Thoracic aorta (tissue), 2 donors: ENCODE measurements around the gene CRACDL. TPM values are rescaled to one million over a fixed set of nuclear protein-coding genes. Genes with fewer than 3 reads are reported as not detected.
A peak's percentile ranks its signal among the peaks of the same experiment; 100 is the strongest.

Experiments
- ATAC-seq: fragments of 150-250 bp; one replicate; pipeline ENCODE4 v1.8.0; 2017; ENCODE audit warnings: low read depth; ENCODE audit not compliant: insufficient number of reproducible peaks, low FRiP score
- DNase-seq: peaks from one replicate; pipeline ENCODE4 v3.0.0-alpha.2; 2020; ENCODE audit warnings: low spot score
- H3K27ac ChIP-seq, 2 donors: fragments of 200-600 bp; sonication (generic); 1 replicate in 1 of 2; 2 replicates in 1 of 2; pipeline ENCODE4 v1.5.1; 2016; ENCODE audit warnings: mild to moderate bottlenecking in 2 of 2, moderate library complexity in 2 of 2
- H3K27me3 ChIP-seq: fragments of 200-600 bp; sonication (generic); replicated peaks from 2 replicates; pipeline ENCODE4 v1.6.0; 2016; ENCODE audit warnings: mild to moderate bottlenecking; ENCODE audit not compliant: insufficient read depth
- H3K36me3 ChIP-seq: fragments of 200-600 bp; sonication (generic); one replicate; pipeline ENCODE4 v1.5.1; 2016
- H3K4me1 ChIP-seq, 2 donors: fragments of 200-600 bp; sonication (generic); 1 replicate in 1 of 2; 2 replicates in 1 of 2; pipeline versions ENCODE4 v1.5.1 to v1.6.0; 2016; ENCODE audit warnings: low read depth in 2 of 2, mild to moderate bottlenecking in 1 of 2; ENCODE audit not compliant: control insufficient read depth in 1 of 2
- H3K4me3 ChIP-seq: fragments of 200-600 bp; sonication (generic); 2 replicates; pipeline ENCODE4 v1.5.1; 2016; ENCODE audit warnings: mild to moderate bottlenecking
- H3K9me3 ChIP-seq: fragments of 200-600 bp; sonication (generic); 2 replicates; pipeline ENCODE4 v1.5.1; 2016
- CTCF ChIP-seq: fragments of 200-600 bp; sonication (generic); IDR thresholded peaks from one replicate; pipeline ENCODE4 v1.5.1; 2019; ENCODE audit warnings: antibody characterized with exemption
- total RNA-seq, 2 donors: library from RNA; depleted of rRNA; stranded (reverse); fragments of >200 nt; gene quantifications; one replicate each; pipeline versions ENCODE4 v1.1.0 to v1.2.3, GENCODE V29; 2016

CRACDL gene
- total RNA-seq, 2 donors from 2014 or later, result 1.9 to 5.9 TPM

DNA sequence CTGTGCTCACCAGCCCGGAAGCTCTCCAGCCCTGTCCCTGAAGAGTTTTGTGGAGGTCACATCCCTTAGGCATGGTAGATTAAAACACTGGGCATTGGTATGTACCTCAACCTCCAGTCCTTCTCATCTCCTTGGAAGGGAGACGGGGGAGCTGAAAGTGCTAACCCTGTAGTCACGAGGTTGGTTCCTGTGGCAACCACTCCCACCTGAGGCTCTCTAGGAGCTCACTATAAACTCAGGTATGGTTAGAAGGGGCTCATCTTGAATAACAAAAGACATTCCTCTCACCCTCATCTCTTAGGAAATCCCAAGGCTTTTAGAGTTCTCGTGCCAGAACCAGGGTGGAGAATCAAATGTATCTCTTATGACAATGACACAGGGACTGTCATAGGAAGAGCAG, 162.1 kb downstream of the CRACDL start:
- DNase-seq (no peak), ATAC-seq (no peak)
- H3K36me3 ChIP-seq, result no peaks in the 10 kb centered on the region
- no peaks in the 10 kb centered on the region for H3K27me3 ChIP-seq
- H3K9me3 ChIP-seq, result no peaks in the 10 kb centered on the region
- H3K27ac ChIP-seq, result no peak overlapping the region
- TF ChIP-seq CTCF, result no peak
- H3K4me3 ChIP-seq, result no peak overlapping the region
- H3K4me1 ChIP-seq, result peaks cover 10 to 28% of the 10 kb centered on the region in 2 donors

DNA sequence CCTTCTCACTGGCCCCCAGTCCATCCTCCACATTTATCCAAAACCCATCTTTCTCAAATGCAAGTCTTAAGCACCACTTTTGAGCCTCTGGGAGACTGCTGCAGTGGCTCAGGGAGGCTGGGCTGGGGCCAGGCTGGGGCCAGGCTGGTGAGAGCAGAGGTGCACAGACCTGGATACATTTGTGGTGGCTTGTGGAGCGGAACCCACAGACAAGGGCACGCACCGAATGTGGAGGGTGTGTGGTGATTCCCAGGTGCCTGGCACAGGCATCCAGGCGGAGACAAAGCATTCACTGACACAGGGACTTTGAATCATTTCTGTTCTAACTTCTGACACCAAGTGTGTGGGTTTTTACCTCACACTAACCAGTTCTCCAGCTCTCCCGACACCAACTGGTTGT, 162.9 kb downstream of the CRACDL start:
- Histone ChIP-seq H3K27ac (no peak overlapping the region), H3K36me3 (no peaks in the 10 kb centered on the region), H3K9me3 (no peaks in the 10 kb centered on the region), H3K27me3 (no peaks in the 10 kb centered on the region), H3K4me1 (peaks cover 16 to 33% of the 10 kb centered on the region in 2 donors), H3K4me3 (no peak overlapping the region)
- DNase-seq, result no peak
- no peak for ATAC-seq
- no peak for TF ChIP-seq CTCF

DNA sequence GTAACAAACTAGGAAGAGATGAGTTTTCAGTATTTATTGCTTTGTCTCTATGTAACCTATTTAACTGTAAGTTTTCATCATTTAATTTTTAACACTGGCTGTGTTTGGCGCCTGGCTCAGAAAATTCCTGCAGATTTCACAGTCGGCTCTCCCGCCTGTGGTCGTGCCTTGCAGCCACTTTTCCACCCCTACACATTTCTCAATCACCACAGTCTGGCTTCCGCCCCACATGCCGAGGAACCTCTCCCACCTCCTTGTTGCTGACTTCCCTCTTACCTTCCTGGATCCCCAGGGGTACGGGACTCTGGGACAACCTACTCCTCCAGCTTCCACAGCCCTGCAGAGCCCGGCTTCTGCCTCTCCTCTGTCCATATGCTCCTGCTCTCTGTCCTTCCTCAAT, 163.5 kb downstream of the CRACDL start:
- H3K9me3 ChIP-seq, result no peaks in the 10 kb centered on the region
- H3K4me3 ChIP-seq, result no peak overlapping the region
- no peaks in the 10 kb centered on the region for H3K36me3 ChIP-seq
- no peak overlapping the region for H3K27ac ChIP-seq
- DNase-seq, result no peak
- no peak for ATAC-seq
- TF ChIP-seq CTCF, result no peak
- H3K4me1 ChIP-seq, result peaks cover 16 to 33% of the 10 kb centered on the region in 2 donors
- H3K27me3 ChIP-seq, result no peaks in the 10 kb centered on the region

- H3K36me3 ChIP-seq, result no peaks in the 10 kb centered on the region
- no peaks in the 10 kb centered on the region for H3K9me3 ChIP-seq
- TF ChIP-seq CTCF, result no peak
- peaks cover 16 to 33% of the 10 kb centered on the region in 2 donors for H3K4me1 ChIP-seq
- H3K27ac ChIP-seq, result peak overlapping the region in 1 of 2 donors; percentile 32
- peak overlapping the region; percentile 38 for H3K4me3 ChIP-seq
- ATAC-seq (no peak), DNase-seq (no peak)
- no peaks in the 10 kb centered on the region for H3K27me3 ChIP-seq
These were observed 164.1 kb downstream of the CRACDL start for GRCh38 chr2:98771721-98772524.

DNA sequence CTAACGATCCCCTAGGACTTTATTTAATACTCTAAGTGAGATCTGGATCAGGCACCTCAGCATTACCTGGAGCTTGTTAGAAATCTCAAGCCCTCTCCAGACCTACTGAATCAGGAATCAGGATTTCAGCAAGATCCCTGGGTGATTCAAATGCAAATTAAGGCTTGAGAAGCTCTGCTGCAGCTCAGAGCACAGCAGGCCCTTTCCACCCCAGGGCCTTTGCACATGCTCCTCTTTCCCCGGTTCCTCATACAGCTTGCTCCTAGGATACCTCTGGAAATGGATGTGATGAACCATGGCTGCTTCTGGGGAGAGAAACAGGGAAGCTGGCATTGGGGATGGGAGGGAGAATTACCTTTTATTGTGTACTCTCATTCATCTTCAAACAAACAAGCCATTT, 164.8 kb downstream of the CRACDL start:
- Histone ChIP-seq H3K27ac (no peak overlapping the region), H3K9me3 (no peaks in the 10 kb centered on the region), H3K4me1 (peaks cover 16 to 27% of the 10 kb centered on the region in 2 donors), H3K36me3 (no peaks in the 10 kb centered on the region), H3K27me3 (no peaks in the 10 kb centered on the region), H3K4me3 (peak overlapping the region; percentile 24)
- TF ChIP-seq CTCF, result no peak
- DNase-seq (no peak), ATAC-seq (no peak)
